GM12878 (cell line): ENCODE results near the gene HCRT. TPM values are rescaled to one million over a fixed set of nuclear protein-coding genes. Genes with fewer than 3 reads are reported as not detected.

Experiments used
- CBX3 ChIP-seq: fragments of 200-600 bp; sonication (generic); IDR thresholded peaks from 2 replicates; pipeline ENCODE4 v1.6.1; 2016; ENCODE audit warnings: low read depth, borderline replicate concordance
- IKZF2 ChIP-seq, 2 experiments: fragments of 450-650 bp; IDR thresholded peaks; 2 replicates each; pipeline ENCODE4 v1.6.1; 2017; ENCODE audit warnings: mild to moderate bottlenecking in 2 of 2, moderate library complexity in 2 of 2
- NR2F1 ChIP-seq: fragments of 450-650 bp; conservative IDR thresholded peaks from 2 replicates; pipeline ENCODE4 v1.6.1; 2017; ENCODE audit warnings: mild to moderate bottlenecking
- SMAD1 ChIP-seq: fragments of 450-650 bp; IDR thresholded peaks from 2 replicates; pipeline ENCODE4 v1.6.1; 2018; ENCODE audit warnings: mild to moderate bottlenecking, low read depth; ENCODE audit not compliant: partially characterized antibody
- ZNF217 ChIP-seq: fragments of 450-650 bp; IDR thresholded peaks from 2 replicates; pipeline ENCODE4 v1.6.1; 2017; ENCODE audit warnings: antibody characterized with exemption, mild to moderate bottlenecking
- polyA plus RNA-seq, 11 experiments: library from polyadenylated mRNA; depleted of rRNA in 4 of 11; unstranded in 6 of 11; stranded (reverse) in 5 of 11; fragments of >200 nt; fragmentation: Nextera tagmentation in 4 of 11; fragmentation: Illumina TruSeq in 1 of 11; extraction: Ambion mirVana in 4 of 11; extraction: Trizol in 1 of 11; gene quantifications; 1 replicate in 1 of 11; 2 replicates in 10 of 11; pipeline versions ENCODE4 v1.2.1 to v1.2.3, GENCODE V29; 2011 to 2016; ENCODE audit warnings: inconsistent platforms in 2 of 11, missing spikeins in 2 of 11, low read depth in 1 of 11
- total RNA-seq, 4 experiments: library from RNA; depleted of rRNA in 3 of 4; stranded (reverse); fragments of >200 nt in 3 of 4; fragmentation: Illumina TruSeq in 1 of 4; extraction: Trizol in 1 of 4; gene quantifications; 2 replicates each; pipeline versions ENCODE4 v1.2.1 to v1.2.3, GENCODE V29; 2013 to 2021
- TF ChIP-seq, protein P1 (sequence below): IDR thresholded peaks from 2 replicates; pipeline ENCODE4 v1.6.1; 2012; ENCODE audit warnings: improper control_type of control experiment, low read depth, low read length; ENCODE audit not compliant: insufficient replicate concordance
- TF ChIP-seq, protein P2 (sequence below): fragments of 450-650 bp; IDR thresholded peaks from 2 replicates; pipeline ENCODE4 v1.6.1; 2018; ENCODE audit warnings: mild to moderate bottlenecking, low read depth, moderate library complexity; ENCODE audit not compliant: partially characterized antibody
- TF ChIP-seq, protein P3 (sequence below): fragments of 150-350 bp; IDR thresholded peaks from 2 replicates; pipeline ENCODE4 v1.6.1; 2014; ENCODE audit warnings: mild to moderate bottlenecking, low read depth, low read length

The HCRT gene
- total and polyA plus RNA-seq, 10 of the 15 experiments (the other 5 are each of a cell fraction or from before 2014, with no cell fraction given), result 0.41 TPM; not detected in 9

DNA sequence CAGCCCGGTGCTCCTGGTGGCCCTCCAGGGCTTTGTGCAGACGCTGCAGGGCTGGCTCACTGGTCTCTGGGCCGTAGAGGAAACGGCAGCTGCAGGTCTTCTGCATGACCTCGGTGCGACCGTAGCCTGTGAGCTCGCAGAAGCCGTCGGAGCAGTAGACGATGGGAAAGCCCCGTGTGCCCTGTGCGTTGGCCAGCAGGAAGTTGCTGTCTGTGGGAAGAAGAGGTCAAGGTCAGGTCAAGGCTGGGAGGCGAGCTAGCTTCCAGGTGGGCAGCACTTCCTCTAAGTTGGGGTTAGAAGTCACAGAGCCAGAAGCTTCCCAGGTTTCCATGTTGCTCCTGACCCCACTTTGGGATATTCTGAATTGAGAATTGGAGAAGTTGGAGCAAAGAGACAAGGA is 6.4 kb downstream of the HCRT start (continued):
- TF ChIP-seq CBX3, result no peak
- TF ChIP-seq, protein P1, sequence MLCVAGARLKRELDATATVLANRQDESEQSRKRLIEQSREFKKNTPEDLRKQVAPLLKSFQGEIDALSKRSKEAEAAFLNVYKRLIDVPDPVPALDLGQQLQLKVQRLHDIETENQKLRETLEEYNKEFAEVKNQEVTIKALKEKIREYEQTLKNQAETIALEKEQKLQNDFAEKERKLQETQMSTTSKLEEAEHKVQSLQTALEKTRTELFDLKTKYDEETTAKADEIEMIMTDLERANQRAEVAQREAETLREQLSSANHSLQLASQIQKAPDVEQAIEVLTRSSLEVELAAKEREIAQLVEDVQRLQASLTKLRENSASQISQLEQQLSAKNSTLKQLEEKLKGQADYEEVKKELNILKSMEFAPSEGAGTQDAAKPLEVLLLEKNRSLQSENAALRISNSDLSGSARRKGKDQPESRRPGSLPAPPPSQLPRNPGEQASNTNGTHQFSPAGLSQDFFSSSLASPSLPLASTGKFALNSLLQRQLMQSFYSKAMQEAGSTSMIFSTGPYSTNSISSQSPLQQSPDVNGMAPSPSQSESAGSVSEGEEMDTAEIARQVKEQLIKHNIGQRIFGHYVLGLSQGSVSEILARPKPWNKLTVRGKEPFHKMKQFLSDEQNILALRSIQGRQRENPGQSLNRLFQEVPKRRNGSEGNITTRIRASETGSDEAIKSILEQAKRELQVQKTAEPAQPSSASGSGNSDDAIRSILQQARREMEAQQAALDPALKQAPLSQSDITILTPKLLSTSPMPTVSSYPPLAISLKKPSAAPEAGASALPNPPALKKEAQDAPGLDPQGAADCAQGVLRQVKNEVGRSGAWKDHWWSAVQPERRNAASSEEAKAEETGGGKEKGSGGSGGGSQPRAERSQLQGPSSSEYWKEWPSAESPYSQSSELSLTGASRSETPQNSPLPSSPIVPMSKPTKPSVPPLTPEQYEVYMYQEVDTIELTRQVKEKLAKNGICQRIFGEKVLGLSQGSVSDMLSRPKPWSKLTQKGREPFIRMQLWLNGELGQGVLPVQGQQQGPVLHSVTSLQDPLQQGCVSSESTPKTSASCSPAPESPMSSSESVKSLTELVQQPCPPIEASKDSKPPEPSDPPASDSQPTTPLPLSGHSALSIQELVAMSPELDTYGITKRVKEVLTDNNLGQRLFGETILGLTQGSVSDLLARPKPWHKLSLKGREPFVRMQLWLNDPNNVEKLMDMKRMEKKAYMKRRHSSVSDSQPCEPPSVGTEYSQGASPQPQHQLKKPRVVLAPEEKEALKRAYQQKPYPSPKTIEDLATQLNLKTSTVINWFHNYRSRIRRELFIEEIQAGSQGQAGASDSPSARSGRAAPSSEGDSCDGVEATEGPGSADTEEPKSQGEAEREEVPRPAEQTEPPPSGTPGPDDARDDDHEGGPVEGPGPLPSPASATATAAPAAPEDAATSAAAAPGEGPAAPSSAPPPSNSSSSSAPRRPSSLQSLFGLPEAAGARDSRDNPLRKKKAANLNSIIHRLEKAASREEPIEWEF, result no peak
- TF ChIP-seq, protein P2, sequence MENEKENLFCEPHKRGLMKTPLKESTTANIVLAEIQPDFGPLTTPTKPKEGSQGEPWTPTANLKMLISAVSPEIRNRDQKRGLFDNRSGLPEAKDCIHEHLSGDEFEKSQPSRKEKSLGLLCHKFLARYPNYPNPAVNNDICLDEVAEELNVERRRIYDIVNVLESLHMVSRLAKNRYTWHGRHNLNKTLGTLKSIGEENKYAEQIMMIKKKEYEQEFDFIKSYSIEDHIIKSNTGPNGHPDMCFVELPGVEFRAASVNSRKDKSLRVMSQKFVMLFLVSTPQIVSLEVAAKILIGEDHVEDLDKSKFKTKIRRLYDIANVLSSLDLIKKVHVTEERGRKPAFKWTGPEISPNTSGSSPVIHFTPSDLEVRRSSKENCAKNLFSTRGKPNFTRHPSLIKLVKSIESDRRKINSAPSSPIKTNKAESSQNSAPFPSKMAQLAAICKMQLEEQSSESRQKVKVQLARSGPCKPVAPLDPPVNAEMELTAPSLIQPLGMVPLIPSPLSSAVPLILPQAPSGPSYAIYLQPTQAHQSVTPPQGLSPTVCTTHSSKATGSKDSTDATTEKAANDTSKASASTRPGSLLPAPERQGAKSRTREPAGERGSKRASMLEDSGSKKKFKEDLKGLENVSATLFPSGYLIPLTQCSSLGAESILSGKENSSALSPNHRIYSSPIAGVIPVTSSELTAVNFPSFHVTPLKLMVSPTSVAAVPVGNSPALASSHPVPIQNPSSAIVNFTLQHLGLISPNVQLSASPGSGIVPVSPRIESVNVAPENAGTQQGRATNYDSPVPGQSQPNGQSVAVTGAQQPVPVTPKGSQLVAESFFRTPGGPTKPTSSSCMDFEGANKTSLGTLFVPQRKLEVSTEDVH, result no peak
- TF ChIP-seq ZNF217, result no peak
- peak; percentile 49 to 68; a peak in 3 of 4 replicates for TF ChIP-seq IKZF2 (IDR thresholded peaks at IDR 0.05)
- TF ChIP-seq SMAD1, result no peak
- peak; percentile 95 for TF ChIP-seq NR2F1
- TF ChIP-seq, protein P3, sequence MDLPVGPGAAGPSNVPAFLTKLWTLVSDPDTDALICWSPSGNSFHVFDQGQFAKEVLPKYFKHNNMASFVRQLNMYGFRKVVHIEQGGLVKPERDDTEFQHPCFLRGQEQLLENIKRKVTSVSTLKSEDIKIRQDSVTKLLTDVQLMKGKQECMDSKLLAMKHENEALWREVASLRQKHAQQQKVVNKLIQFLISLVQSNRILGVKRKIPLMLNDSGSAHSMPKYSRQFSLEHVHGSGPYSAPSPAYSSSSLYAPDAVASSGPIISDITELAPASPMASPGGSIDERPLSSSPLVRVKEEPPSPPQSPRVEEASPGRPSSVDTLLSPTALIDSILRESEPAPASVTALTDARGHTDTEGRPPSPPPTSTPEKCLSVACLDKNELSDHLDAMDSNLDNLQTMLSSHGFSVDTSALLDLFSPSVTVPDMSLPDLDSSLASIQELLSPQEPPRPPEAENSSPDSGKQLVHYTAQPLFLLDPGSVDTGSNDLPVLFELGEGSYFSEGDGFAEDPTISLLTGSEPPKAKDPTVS, result no peak
- TF ChIP-seq, all 136 proteins: peak for 12
